Right hindlimb (tissue), 1 donor: Measurements from ENCODE around the gene ABL2.
A peak's percentile ranks its signal among the peaks of the same experiment; 100 is the strongest.
"Not testable (repeated sequence)": the region's sequence is repeated elsewhere in the genome, so short reads cannot be mapped to it uniquely, and the experiment has no call there.

Source experiments
- DNase-seq: peaks from one replicate; pipeline ENCODE4 v3.0.0-alpha.2; 2018

The ABL2 gene

DNA sequence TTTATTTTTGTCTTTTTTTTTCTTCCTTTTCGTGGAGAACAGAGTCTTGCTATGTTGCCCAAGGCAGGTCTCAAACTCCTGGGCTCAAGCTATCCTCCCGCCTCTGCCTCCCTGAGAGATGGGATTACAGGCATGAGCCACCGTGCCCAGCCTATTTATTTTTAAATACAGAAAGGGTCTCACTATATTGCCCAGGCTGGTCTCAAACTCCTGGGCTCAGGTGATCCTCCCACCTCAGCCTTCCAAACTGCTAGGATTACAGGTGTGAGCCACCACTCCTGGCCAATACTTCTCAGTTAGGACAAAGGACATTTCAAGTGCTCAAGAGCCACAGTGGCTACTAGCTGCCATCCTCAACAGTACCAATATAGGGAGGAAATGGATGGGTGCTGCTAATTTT, 16.2 kb downstream of the ABL2 start:
- DNase-seq, result not testable (repeated sequence)

GRCh38 chr1:179208681-179209477, 20.6 kb downstream of the ABL2 start:
- DNase-seq, result no peak

- peak; percentile 39 for DNase-seq
Measured at GRCh38 chr1:179206812-179207211, 22.7 kb downstream of the ABL2 start.

DNA sequence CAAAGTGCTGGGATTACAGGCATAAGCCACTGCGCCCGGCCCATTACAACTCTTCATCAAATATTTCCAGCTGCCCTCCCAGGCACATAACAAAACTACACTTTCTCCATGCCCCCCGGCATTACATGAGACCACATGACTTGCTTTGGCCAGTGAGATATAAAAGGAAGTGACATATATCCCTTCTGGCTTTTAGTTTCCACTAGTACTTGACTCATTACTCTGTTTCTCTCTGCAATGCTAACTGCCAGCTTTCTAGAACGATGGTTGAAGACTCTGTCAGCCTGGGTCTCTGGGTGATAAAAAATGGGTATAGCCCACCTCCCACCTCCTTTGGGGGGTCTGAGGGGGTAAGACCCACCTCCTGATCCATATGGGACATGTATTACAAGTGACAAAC, 24.2 kb downstream of the ABL2 start:
- DNase-seq, result no peak

DNA sequence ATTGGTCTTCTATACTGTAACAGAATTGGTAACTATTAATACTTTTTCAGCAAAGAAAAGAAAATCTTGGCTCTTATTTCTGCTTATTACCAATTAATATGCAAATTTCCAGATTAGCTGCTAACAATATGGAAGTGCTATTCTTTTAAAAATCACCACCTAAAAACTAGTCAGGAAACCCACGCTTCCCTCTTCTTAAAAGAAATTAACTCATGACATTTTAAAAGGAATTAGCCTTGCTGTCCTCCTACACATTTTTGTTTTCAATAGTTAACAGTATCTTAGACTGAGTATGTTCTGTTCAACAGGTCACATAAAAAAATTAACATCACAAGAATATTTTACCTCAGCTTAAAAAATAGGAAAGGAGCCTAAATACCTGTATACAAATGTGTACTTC, 27.3 kb downstream of the ABL2 start:
- no peak for DNase-seq

GRCh38 chr1:179200586-179200985, 28.9 kb downstream of the ABL2 start:
- DNase-seq, result no peak

DNA sequence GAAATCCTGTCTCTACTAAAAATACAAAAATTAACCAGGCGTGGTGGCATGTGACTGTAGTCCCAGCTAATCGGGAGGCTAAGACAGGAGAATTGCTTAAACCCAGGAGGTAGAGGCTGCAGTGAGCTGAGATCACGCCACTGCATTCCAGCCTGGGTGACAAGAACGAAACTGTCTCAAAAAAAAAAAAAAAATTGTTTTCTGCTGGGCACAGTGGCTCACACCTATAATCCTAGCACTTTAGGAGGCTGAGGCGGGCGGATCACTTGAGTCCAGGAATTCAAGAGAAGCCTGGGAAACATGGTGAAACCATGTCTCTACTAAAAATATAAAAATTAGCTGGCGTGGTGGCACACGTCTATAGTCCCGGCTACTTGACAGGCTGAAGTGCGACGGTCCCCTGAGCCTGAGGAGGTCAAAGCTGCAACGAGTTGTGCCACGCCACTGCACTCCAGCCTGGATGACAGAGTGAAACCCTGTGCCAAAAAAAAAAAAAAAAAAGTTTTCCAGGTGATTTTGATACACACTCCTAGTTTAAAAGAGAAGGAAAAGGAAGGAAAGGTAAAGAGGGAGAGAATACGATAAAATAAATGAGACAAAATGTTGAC, 31.7 kb downstream of the ABL2 start:
- DNase-seq, result no peak

DNA sequence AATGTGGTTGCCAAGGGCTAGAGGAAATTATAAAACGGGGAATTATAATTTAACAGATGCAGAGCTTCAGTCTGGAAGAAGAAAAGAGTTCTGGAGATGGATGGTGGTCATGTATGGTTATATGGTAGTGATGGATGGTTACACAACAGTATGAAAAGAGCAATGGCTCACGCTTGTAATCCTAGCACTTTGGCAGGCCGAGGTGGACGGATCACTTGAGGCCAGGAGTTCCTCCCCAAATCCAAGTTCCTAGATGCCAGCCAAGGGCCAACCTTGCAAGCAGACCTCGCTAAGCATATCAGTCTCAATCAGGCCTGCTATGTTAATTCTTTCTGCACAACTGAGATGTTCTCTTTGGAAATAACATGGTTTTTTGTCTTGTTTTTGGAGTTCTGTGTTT, 33.6 kb downstream of the ABL2 start:
- not testable (repeated sequence) for DNase-seq

- DNase-seq, result no peak
Measured at GRCh38 chr1:179195376-179195775, 34.1 kb downstream of the ABL2 start.

GRCh38 chr1:179194068-179194537, 35.4 kb downstream of the ABL2 start:
- no peak for DNase-seq

DNA sequence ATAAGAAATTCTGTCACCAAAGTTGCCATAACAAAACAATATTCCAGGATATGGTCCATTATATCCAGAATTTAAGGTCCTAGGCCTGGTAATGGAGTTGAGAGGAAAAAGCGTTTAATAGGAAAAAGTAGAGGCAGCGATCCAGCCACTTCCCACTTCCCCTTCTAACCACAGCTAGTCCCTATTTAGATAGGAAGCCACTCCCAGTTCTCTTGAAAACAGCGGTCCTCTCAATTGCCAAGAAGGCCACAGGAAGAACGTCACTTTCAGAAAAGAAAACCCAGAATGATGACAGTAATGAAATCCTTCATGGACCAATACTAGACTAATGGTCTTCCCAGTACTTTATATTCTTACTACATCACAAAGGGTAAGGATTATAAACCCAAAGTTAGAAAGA, 38.6 kb downstream of the ABL2 start:
- DNase-seq, result no peak

- no peak for DNase-seq
Measured at GRCh38 chr1:179187735-179188471, 41.6 kb downstream of the ABL2 start.

- no peak for DNase-seq
Measured at GRCh38 chr1:179187043-179187442, 42.4 kb downstream of the ABL2 start.

DNA sequence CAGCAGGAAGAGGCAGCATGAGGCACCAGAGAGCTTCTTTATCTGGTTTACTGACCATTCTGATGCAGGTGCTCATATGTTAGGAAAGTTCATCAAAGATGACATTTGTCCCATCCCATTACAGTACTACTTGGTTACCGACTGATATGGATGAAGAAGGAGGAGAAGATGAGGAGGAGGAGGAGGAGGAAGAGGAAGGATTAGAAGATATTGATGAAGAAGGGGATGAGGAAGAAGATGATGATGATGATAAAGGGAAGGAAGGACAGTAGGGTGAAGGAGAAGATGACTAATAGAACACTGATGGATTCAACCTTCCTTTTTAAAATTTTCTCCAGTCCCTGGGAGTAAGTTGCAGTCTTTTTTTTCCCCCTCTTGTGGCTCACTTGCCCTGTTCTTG, 45.1 kb downstream of the ABL2 start:
- DNase-seq, result no peak

GRCh38 chr1:179183857-179184256, 45.6 kb downstream of the ABL2 start:
- no peak for DNase-seq

GRCh38 chr1:179178950-179179349, 50.5 kb downstream of the ABL2 start:
- DNase-seq, result no peak

DNA sequence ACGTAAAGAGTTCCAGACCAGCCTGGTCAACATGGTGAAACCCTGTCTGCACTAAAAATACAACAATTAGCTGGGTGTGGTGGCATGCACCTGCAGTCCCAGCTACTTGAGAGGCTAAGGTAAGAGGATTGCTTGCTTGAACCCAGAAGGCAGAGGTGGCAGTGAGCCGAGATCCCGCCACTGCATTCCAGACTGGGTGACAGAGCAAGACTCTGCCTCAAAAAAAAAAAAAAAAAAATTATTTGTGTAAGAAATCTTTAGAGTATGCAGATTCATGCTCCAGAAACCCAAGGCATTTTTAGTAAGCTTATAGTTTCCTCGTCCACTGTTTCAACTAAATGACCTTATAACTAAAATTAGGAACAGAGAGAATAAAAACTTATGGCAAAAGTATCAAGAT, 51.3 kb downstream of the ABL2 start:
- no peak for DNase-seq

DNA sequence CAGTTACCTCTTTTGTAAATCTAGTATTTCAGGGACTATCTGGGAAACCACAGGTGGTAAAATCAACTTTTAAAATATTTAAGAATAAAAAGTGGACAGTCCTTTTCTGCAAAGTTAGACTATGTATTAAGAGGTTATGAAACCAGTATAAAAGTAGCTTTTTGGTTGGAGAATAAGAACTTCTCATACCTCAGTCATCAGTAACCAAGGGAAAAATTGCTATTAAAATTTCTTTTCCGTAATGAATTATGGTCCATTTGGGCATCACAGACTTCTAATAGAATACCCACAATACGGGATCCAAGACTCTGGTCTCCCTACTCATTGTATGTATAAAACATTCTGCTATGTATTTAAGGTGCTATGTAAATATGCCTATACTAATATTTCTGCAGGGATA, 51.9 kb downstream of the ABL2 start:
- no peak for DNase-seq

GRCh38 chr1:179177182-179177581, 52.3 kb downstream of the ABL2 start:
- DNase-seq, result peak; percentile 29

DNA sequence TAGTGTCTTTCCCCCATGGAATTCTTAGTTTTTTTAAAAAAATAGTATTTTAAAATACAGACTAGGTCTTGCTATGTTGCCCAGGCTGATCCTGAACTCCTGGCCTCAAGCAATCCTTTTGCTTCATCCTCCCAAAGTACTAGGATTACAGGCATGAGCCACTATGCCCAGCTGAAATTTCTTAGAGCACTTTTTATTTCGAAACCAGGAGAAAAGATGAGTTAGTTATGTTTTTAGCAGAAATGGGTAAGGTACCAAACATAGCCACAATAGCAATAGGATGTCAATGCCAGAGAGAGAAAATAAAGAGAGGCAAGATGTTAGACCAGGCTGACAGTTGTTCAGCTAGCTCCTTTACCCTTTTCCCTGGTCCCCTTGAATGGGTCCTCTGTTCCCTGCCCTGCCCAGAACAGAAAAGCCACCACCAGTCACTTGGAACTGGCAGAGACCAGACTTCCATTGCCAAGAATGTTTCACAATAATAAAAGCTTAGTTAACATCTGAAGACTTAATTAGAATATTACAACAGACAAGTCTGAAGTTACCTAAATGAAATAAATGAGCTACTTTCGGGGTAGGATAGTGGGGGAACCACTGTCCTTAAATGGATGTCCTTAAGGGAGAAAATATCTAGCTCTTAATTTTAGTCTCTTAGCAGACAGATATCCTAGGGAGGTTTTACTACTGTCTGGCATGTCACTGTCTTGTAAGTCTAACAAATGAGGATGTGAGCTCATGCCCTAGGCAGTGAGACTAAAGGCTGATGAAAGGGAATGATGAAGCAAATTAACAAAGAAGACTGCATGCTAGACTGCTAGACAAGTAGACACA, 54.3 kb downstream of the ABL2 start:
- peak; percentile 29 for DNase-seq

DNA sequence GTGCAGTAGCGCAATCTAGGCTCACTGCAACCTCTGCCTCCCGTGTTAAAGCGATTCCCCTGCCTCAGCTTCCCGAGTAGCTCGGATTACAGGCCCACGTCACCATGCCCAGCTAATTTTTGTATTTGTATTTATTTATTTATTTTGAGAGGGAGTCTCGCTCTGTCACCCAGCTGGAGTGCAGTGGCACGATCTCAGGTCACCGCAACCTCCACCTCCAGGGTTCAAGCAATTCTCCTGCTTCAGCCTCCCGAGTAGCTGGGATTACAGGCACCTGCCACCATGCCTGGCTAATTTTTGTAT, 59.1 kb downstream of the ABL2 start:
- not testable (repeated sequence) for DNase-seq

- DNase-seq, result no peak
Measured at GRCh38 chr1:179169616-179170467, 59.6 kb downstream of the ABL2 start.
